Measurements from ENCODE around the gene C16orf54. TPM values are rescaled to one million over a fixed set of nuclear protein-coding genes. Genes with fewer than 3 reads are reported as not detected.
"Not testable (repeated sequence)": the region's sequence is repeated elsewhere in the genome, so short reads cannot be mapped to it uniquely, and the experiment has no call there.

The C16orf54 gene
- total RNA-seq, 2 donors from 2014 or later, result 1.7 TPM

DNA sequence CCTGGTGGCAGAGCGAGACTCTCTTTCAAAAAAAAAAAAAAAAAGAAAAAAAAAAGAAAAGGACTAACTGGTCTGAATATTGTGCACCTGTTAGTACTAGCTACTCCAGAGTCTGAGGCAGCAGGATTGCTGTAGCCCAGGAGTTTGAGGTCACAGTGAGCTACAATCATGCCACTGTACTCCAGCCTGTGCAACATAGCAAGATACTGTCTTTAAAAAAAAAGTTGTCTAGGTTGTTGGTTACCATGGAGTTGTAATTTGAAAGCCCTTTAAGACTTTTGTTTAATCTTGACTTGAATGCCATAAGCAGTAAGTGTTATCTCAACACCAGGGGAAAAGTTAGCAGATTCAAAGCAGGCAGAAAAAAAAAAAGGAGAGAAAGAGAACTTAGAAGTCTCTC is 10.9 kb upstream of the C16orf54 start:
- TF ChIP-seq, protein P1, sequence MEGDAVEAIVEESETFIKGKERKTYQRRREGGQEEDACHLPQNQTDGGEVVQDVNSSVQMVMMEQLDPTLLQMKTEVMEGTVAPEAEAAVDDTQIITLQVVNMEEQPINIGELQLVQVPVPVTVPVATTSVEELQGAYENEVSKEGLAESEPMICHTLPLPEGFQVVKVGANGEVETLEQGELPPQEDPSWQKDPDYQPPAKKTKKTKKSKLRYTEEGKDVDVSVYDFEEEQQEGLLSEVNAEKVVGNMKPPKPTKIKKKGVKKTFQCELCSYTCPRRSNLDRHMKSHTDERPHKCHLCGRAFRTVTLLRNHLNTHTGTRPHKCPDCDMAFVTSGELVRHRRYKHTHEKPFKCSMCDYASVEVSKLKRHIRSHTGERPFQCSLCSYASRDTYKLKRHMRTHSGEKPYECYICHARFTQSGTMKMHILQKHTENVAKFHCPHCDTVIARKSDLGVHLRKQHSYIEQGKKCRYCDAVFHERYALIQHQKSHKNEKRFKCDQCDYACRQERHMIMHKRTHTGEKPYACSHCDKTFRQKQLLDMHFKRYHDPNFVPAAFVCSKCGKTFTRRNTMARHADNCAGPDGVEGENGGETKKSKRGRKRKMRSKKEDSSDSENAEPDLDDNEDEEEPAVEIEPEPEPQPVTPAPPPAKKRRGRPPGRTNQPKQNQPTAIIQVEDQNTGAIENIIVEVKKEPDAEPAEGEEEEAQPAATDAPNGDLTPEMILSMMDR (IDR thresholded peaks at IDR 0.05), result no peak
- no peaks in the 10 kb centered on the region for H3K27me3 ChIP-seq
- no peak overlapping the region for H3K4me3 ChIP-seq
- H3K9me3 ChIP-seq, result no peaks in the 10 kb centered on the region
- no peak overlapping the region for H3K27ac ChIP-seq
- H3K4me1 ChIP-seq, result no peaks in the 10 kb centered on the region
- no peak for DNase-seq
- intact Hi-C loops (cut with DNase I), result no loop called here
- H3K9ac ChIP-seq (ENCODE audit: low read depth in 2 of 2, low read length in 2 of 2), result no peak overlapping the region
- H3K36me3 ChIP-seq, result no peaks in the 10 kb centered on the region

DNA sequence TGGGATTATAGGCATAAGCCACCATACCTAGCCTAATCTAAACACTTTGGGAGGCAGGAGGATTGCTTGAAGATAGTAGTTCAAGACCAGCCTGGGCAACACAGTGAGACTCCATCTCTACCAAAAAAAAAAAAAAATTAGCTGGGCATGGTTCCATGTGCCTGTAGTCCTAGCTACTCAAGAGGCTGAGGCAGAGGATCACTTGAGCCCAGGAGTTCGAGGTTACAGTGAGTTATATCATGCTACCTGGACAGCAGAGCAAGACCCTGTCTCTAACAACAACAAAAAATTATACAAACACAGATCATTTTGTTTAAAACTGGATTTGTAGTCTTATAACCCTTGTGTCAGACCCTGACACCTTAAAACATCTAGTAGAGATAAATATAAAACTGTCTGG is 7.7 kb upstream of the C16orf54 start:
- H3K27ac ChIP-seq, result no peak overlapping the region
- no peaks in the 10 kb centered on the region for H3K27me3 ChIP-seq
- H3K4me1 ChIP-seq, result no peaks in the 10 kb centered on the region
- no peaks in the 10 kb centered on the region for H3K36me3 ChIP-seq
- DNase-seq, result no peak
- H3K9ac ChIP-seq (ENCODE audit: low read depth in 2 of 2, low read length in 2 of 2), result no peak overlapping the region
- intact Hi-C loops (cut with DNase I), result no loop called here
- H3K9me3 ChIP-seq, result no peaks in the 10 kb centered on the region
- H3K4me3 ChIP-seq, result no peak overlapping the region
- TF ChIP-seq, protein P1 (IDR thresholded peaks at IDR 0.05), result no peak

DNA sequence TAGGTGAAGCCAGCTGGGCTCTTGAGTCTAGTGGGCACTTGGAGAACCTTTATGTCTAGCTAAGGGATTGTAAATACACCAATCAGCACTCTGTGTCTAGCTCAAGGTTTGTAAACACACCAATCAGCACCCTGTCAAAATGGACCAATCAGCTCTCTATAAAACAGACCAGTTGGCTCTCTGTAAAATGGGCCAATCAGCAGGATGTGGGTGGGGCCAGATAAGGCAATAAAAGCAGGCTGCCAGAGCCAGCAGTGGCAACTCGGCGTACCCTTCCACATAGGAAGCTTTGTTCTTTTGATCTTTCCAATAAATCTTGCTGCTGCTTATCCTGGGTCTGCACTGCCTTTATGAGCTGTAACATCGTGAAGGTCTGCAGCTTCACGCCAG is 3.0 kb upstream of the C16orf54 start:
- H3K4me3 ChIP-seq; H3K4me1 ChIP-seq; H3K9me3 ChIP-seq; H3K27me3 ChIP-seq; DNase-seq; H3K36me3 ChIP-seq; H3K9ac ChIP-seq (ENCODE audit: low read depth in 2 of 2, low read length in 2 of 2); intact Hi-C loops (cut with DNase I): not testable (repeated sequence)
- H3K27ac ChIP-seq, result peak overlapping the region; percentile 62

DNA sequence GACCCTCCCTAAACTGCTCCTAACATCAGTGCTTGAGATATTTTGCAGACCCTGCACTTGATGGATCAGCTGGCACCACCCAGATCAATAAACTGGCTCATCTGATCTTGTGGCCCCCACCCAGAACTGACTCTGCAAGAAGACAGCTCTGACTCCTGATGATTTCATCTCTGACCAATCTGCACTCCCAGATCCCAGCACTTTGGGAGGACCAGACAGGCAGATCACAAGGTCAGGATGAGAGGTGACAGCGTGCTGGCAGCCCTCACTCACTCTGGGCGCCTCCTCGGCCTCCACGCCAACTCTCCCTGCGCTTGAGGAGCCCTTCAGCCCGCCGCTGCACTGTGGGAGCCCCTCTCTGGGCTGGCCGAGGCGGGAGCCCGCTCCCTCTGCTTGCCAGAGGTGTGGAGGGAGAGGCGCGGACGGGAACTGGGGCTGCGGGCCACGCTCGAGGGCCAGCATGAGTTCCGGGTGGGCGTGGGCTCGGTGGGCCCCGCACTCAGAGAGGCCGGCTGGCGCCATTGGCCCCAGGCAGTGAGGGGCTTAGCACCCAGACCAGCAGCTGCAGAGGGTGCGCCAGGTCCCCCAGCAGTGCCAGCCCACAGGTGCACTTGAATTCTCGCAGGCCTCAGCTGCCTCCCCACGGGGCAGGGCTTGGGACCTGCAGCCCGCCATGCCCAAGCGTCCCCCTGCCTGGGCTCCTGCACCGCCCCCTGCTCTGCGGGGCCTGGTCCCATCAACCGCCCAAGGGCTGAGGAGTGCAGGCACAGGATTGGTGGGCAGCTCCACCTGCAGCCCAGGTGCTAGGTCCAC is 2.4 kb upstream of the C16orf54 start:
- peak; percentile 27 for DNase-seq
- no peaks in the 10 kb centered on the region for H3K9me3 ChIP-seq
- H3K27ac ChIP-seq, result peak overlapping the region; percentile 62

DNA sequence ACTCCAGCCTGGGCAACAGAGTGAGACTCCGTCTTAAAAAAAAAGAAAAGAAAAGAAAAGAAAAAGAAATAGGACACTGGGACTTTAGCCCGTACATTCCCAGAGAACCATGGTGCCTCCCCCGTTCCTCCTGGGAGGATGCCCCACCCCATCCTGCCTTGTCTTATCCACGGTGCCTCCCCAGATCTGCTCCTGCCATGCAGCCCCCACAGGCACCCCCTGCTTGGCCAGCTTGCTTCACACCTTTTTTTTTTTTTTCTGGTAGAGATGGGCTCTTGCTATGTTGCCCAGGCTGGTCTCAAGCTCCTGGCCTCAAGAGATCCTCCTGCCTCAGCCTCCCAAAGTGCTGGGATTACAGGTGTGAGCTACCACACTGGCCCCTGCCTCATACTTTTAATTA is 728 bp upstream of the C16orf54 start:
- H3K4me3 ChIP-seq; H3K36me3 ChIP-seq; H3K9me3 ChIP-seq; H3K4me1 ChIP-seq; DNase-seq; H3K27me3 ChIP-seq; intact Hi-C loops (cut with DNase I): not testable (repeated sequence)
- Histone ChIP-seq H3K9ac (ENCODE audit: low read depth in 2 of 2, low read length in 2 of 2) (peak overlapping the region in 1 of 2 donors; percentile 19), H3K27ac (peak overlapping the region; percentile 16)

More for the DNA sequence above, 2.4 kb upstream of the C16orf54 start:
- Histone ChIP-seq H3K27me3 (no peaks in the 10 kb centered on the region), H3K4me1 (no peaks in the 10 kb centered on the region), H3K4me3 (no peak overlapping the region), H3K36me3 (no peaks in the 10 kb centered on the region), H3K9ac (ENCODE audit: low read depth in 2 of 2, low read length in 2 of 2) (peak overlapping the region; percentile 12 to 43)
- TF ChIP-seq, protein P1 (IDR thresholded peaks at IDR 0.05), result no peak
- intact Hi-C loops (cut with DNase I), result no loop called here

DNA sequence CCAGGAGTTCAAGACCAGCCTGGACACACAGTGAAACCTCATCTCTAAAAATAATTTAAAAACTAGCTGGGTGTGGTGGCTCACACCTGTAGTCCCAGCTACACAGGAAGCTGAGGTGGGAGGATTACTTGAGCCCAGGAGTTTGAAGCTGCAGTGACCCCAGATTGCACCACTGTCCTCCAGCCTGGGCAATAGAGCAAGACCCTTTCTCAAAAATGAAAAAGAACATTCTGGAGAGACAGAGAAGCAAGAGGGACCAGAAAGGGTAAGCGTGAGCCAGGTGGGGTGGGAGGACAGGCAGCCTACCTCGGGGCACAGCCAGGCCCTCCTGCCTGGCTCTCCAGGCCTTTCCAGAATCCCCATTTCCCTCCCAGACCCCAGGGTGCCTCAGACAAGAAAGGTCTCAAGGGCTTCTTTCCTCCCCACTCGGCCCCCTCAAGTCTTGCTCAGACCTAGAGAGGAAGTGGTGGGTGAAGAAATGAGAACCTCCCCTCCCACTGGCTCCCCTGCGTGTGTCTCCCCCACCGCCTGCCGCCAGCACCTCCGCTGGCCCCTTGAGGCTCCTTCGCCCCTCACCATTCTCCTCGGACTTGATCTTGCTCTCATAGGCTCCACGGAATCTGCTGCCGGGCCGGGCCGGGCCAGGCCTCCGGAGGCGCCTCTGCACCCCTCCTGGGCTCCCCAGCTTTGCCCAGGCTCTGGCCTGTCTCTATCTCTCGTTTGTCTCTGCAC is 503 bp downstream of the C16orf54 start:
- DNase-seq, result peak; percentile 29
- peak overlapping the region; percentile 37 for H3K4me3 ChIP-seq
- no peaks in the 10 kb centered on the region for H3K36me3 ChIP-seq
- peak overlapping the region; percentile 32 to 38 for H3K9ac ChIP-seq (ENCODE audit: low read depth in 2 of 2, low read length in 2 of 2)
- no peaks in the 10 kb centered on the region for H3K4me1 ChIP-seq
- intact Hi-C loops (cut with DNase I), result no loop called here
- H3K27me3 ChIP-seq, result no peaks in the 10 kb centered on the region
- H3K27ac ChIP-seq, result peak overlapping the region; percentile 16
- TF ChIP-seq, protein P1 (IDR thresholded peaks at IDR 0.05), result no peak
- no peaks in the 10 kb centered on the region for H3K9me3 ChIP-seq
